ENCODE results near the gene MTMR11.

MTMR11 gene

DNA sequence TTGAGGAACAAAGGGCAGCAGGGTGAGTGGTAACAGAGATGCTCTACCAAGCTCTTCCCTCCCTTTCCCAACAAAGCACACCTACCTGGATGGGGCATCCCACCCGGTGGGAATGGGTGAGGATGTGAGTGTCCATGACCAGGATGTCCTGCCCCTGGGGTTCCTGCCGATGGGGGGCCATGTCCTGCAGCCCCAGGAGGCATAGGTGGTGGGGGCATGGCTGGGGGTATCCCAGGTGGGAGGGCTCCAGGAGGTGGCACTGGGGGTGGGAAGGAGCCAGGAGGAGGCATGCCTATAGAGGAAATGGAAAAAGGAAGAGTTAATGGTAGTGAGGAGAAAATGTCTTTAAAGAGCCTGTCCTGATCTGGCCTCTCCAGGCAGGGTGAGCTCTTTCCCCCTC, 10.9 kb downstream of the MTMR11 start:
- Histone ChIP-seq H3K9me2 (replicated peaks; ENCODE audit: insufficient read depth, low read length) (no peaks in the 10 kb centered on the region), H3K4me2 (ENCODE audit: low read depth, low read length) (no peak overlapping the region), H2AFZ (ENCODE audit: low read length) (no peak overlapping the region), H3K36me3 (replicated peaks; ENCODE audit: insufficient read depth, low read length) (peaks cover 38% of the 10 kb centered on the region), H3K9ac (ENCODE audit: low read length) (no peak overlapping the region), H3K9me3 (replicated peaks; ENCODE audit: insufficient read depth, low read length) (no peaks in the 10 kb centered on the region), H3K79me2 (ENCODE audit: low read length) (peaks cover 35% of the 10 kb centered on the region), H3K4me1 (ENCODE audit: low read length) (peaks cover 15% of the 10 kb centered on the region), H3K27me3 (replicated peaks; ENCODE audit: insufficient read depth, low read length) (no peaks in the 10 kb centered on the region), H4K20me1 (ENCODE audit: insufficient read depth, low read length) (no peaks in the 10 kb centered on the region), H3K27ac (ENCODE audit: low read length) (no peak overlapping the region), H3K4me3 (ENCODE audit: low read length) (no peak overlapping the region), H3F3A (ENCODE audit: insufficient read depth, low read length) (peaks cover 17% of the 10 kb centered on the region)
- TF ChIP-seq EZH2phosphoT487 (IDR thresholded peaks at IDR 0.05; ENCODE audit: low read length), result no peak
- TF ChIP-seq, protein P1, sequence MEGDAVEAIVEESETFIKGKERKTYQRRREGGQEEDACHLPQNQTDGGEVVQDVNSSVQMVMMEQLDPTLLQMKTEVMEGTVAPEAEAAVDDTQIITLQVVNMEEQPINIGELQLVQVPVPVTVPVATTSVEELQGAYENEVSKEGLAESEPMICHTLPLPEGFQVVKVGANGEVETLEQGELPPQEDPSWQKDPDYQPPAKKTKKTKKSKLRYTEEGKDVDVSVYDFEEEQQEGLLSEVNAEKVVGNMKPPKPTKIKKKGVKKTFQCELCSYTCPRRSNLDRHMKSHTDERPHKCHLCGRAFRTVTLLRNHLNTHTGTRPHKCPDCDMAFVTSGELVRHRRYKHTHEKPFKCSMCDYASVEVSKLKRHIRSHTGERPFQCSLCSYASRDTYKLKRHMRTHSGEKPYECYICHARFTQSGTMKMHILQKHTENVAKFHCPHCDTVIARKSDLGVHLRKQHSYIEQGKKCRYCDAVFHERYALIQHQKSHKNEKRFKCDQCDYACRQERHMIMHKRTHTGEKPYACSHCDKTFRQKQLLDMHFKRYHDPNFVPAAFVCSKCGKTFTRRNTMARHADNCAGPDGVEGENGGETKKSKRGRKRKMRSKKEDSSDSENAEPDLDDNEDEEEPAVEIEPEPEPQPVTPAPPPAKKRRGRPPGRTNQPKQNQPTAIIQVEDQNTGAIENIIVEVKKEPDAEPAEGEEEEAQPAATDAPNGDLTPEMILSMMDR (IDR thresholded peaks at IDR 0.05; ENCODE audit: low read length), result no peak
- no peak for TF ChIP-seq EZH2 (optimal IDR thresholded peaks at IDR 0.05; ENCODE audit: low read depth, low read length)
- DNase-seq, result no peak

DNA sequence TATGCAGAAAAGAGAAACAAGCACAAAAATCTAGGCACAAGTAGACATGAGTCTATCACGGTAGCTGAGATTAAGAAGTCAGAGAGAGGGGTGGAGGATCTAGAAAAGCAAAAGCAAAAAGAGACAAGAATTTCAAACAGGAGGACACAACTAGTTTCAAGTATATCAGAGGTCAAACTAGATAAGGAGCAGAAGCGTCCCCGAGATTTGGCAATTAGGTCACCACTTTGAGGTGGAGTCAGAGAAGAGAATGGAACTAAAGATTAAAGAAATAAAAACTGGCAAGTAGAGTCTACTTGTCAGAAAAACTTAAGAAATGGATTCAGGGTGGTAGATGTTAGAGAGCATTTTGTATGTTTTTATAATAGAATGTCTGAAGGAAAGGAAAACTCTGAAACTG, 11.3 kb downstream of the MTMR11 start:
- no peak overlapping the region for H3K9ac ChIP-seq (ENCODE audit: low read length)

DNA sequence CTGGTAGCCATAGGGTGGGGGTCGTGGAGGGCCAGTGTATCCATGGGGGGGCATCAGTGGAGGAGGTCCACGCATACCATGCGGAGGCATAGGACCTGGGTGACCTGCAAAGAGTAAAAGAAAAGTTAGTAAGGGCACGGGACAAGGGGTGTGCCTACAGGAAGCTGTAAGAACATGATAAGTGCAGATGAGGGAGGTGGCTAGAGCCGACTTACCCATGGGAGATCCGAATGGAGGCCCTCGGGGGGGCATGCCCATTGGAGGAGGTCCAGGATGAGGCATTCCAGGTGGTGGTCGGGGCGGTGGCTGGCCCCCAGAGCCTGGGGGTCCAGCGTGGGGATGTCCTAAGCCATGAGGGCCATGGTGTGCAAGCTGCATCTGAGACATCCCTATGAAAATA, 13.1 kb downstream of the MTMR11 start:
- Histone ChIP-seq H3K36me3 (replicated peaks; ENCODE audit: insufficient read depth, low read length) (peaks cover 38% of the 10 kb centered on the region), H3K9me3 (replicated peaks; ENCODE audit: insufficient read depth, low read length) (no peaks in the 10 kb centered on the region), H3K9me2 (replicated peaks; ENCODE audit: insufficient read depth, low read length) (no peaks in the 10 kb centered on the region)

More for the DNA sequence above, 11.3 kb downstream of the MTMR11 start:
- TF ChIP-seq, protein P1 (IDR thresholded peaks at IDR 0.05; ENCODE audit: low read length), result no peak
- TF ChIP-seq EZH2 (optimal IDR thresholded peaks at IDR 0.05; ENCODE audit: low read depth, low read length) (no peak), EZH2phosphoT487 (IDR thresholded peaks at IDR 0.05; ENCODE audit: low read length) (no peak)
- Histone ChIP-seq H3K79me2 (ENCODE audit: low read length) (peaks cover 35% of the 10 kb centered on the region), H3K27ac (ENCODE audit: low read length) (no peak overlapping the region), H4K20me1 (ENCODE audit: insufficient read depth, low read length) (no peaks in the 10 kb centered on the region), H2AFZ (ENCODE audit: low read length) (no peak overlapping the region), H3K9me3 (replicated peaks; ENCODE audit: insufficient read depth, low read length) (no peaks in the 10 kb centered on the region), H3K36me3 (replicated peaks; ENCODE audit: insufficient read depth, low read length) (peaks cover 38% of the 10 kb centered on the region), H3K4me3 (ENCODE audit: low read length) (no peak overlapping the region), H3K4me1 (ENCODE audit: low read length) (peaks cover 14% of the 10 kb centered on the region), H3K4me2 (ENCODE audit: low read depth, low read length) (no peak overlapping the region), H3K27me3 (replicated peaks; ENCODE audit: insufficient read depth, low read length) (no peaks in the 10 kb centered on the region), H3K9me2 (replicated peaks; ENCODE audit: insufficient read depth, low read length) (no peaks in the 10 kb centered on the region), H3F3A (ENCODE audit: insufficient read depth, low read length) (peaks cover 18% of the 10 kb centered on the region)
- no peak for DNase-seq

More for the DNA sequence above, 13.1 kb downstream of the MTMR11 start:
- H4K20me1 ChIP-seq (ENCODE audit: insufficient read depth, low read length), result no peaks in the 10 kb centered on the region
- H3K27me3 ChIP-seq (replicated peaks; ENCODE audit: insufficient read depth, low read length), result no peaks in the 10 kb centered on the region
- H3K4me2 ChIP-seq (ENCODE audit: low read depth, low read length), result no peak overlapping the region
- H3K79me2 ChIP-seq (ENCODE audit: low read length), result peaks cover 35% of the 10 kb centered on the region
- no peak overlapping the region for H3K9ac ChIP-seq (ENCODE audit: low read length)
- H3K4me1 ChIP-seq (ENCODE audit: low read length), result peaks cover 12% of the 10 kb centered on the region
- TF ChIP-seq, protein P1 (IDR thresholded peaks at IDR 0.05; ENCODE audit: low read length), result no peak
- TF ChIP-seq EZH2 (optimal IDR thresholded peaks at IDR 0.05; ENCODE audit: low read depth, low read length), result no peak
- no peak for TF ChIP-seq EZH2phosphoT487 (IDR thresholded peaks at IDR 0.05; ENCODE audit: low read length)
- no peak overlapping the region for H3K27ac ChIP-seq (ENCODE audit: low read length)
- no peak for DNase-seq
- no peak overlapping the region for H3K4me3 ChIP-seq (ENCODE audit: low read length)
- no peak overlapping the region for H2AFZ ChIP-seq (ENCODE audit: low read length)
- peaks cover 18% of the 10 kb centered on the region for H3F3A ChIP-seq (ENCODE audit: insufficient read depth, low read length)

Data from MM.1S (cell line).